T-helper 1 cell treated with Interleukin-12 subunit alpha and Interleukin-12 subunit beta and Interleukin-4 antibody, amounts not matched to agents 30 μg/mL and 1 μg/mL, for 36 hours (primary cell): Measurements from ENCODE around the gene SPATA32.

Experiments used
- H3K27ac Mint-ChIP-seq: one replicate; pipeline ENCODE4 v1.8.0; 2021; ENCODE audit warnings: mild to moderate bottlenecking, mixed read lengths
- H3K27me3 Mint-ChIP-seq: one replicate; pipeline ENCODE4 v1.8.0; 2021; ENCODE audit warnings: low read depth, mixed read lengths
- H3K36me3 Mint-ChIP-seq: one replicate; pipeline ENCODE4 v1.8.0; 2021; ENCODE audit warnings: low read depth, mixed read lengths
- H3K4me1 Mint-ChIP-seq: one replicate; pipeline ENCODE4 v1.8.0; 2021; ENCODE audit warnings: low read depth, mixed read lengths
- H3K4me3 Mint-ChIP-seq: one replicate; pipeline ENCODE4 v1.8.0; 2021; ENCODE audit warnings: mild to moderate bottlenecking, moderate library complexity, mixed read lengths
- H3K9me3 Mint-ChIP-seq: one replicate; pipeline ENCODE4 v1.8.0; 2021; ENCODE audit warnings: mixed read lengths

The SPATA32 gene

GRCh38 chr17:45269912-45270311 is 8.0 kb upstream of the SPATA32 start:
- Mint-ChIP-seq H3K4me3 (no peak overlapping the region), H3K4me1 (peaks cover 3% of the 10 kb centered on the region), H3K27ac (peak overlapping the region; percentile 2), H3K36me3 (peaks cover 43% of the 10 kb centered on the region), H3K9me3 (no peaks in the 10 kb centered on the region), H3K27me3 (no peaks in the 10 kb centered on the region)

GRCh38 chr17:45267436-45268055 is 5.7 kb upstream of the SPATA32 start:
- Mint-ChIP-seq H3K9me3 (no peaks in the 10 kb centered on the region), H3K36me3 (peaks cover 39% of the 10 kb centered on the region), H3K4me1 (peaks cover 7% of the 10 kb centered on the region), H3K27ac (no peak overlapping the region), H3K4me3 (no peak overlapping the region), H3K27me3 (no peaks in the 10 kb centered on the region)

GRCh38 chr17:45266372-45266926 is 4.6 kb upstream of the SPATA32 start:
- H3K27me3 Mint-ChIP-seq: no peaks in the 10 kb centered on the region
- H3K4me1 Mint-ChIP-seq: peaks cover 12% of the 10 kb centered on the region
- peaks cover 41% of the 10 kb centered on the region for H3K36me3 Mint-ChIP-seq
- no peak overlapping the region for H3K27ac Mint-ChIP-seq
- no peak overlapping the region for H3K4me3 Mint-ChIP-seq
- H3K9me3 Mint-ChIP-seq: no peaks in the 10 kb centered on the region

GRCh38 chr17:45265821-45266220 is 3.9 kb upstream of the SPATA32 start:
- Mint-ChIP-seq H3K36me3 (peaks cover 41% of the 10 kb centered on the region), H3K4me1 (peaks cover 15% of the 10 kb centered on the region), H3K27me3 (no peaks in the 10 kb centered on the region), H3K27ac (no peak overlapping the region), H3K9me3 (no peaks in the 10 kb centered on the region), H3K4me3 (no peak overlapping the region)

- Mint-ChIP-seq H3K36me3 (peaks cover 38% of the 10 kb centered on the region), H3K27ac (no peak overlapping the region), H3K4me1 (peaks cover 15% of the 10 kb centered on the region), H3K27me3 (no peaks in the 10 kb centered on the region), H3K4me3 (no peak overlapping the region), H3K9me3 (no peaks in the 10 kb centered on the region)
Measured at GRCh38 chr17:45264988-45265387, 3.1 kb upstream of the SPATA32 start.

GRCh38 chr17:45264430-45264829 is 2.5 kb upstream of the SPATA32 start:
- H3K36me3 Mint-ChIP-seq: peaks cover 34% of the 10 kb centered on the region
- no peak overlapping the region for H3K27ac Mint-ChIP-seq
- H3K4me1 Mint-ChIP-seq: peaks cover 12% of the 10 kb centered on the region

GRCh38 chr17:45263477-45263860 is 1.6 kb upstream of the SPATA32 start:
- Mint-ChIP-seq H3K36me3 (peaks cover 27% of the 10 kb centered on the region), H3K9me3 (no peaks in the 10 kb centered on the region), H3K27me3 (no peaks in the 10 kb centered on the region), H3K27ac (no peak overlapping the region), H3K4me3 (no peak overlapping the region), H3K4me1 (peaks cover 12% of the 10 kb centered on the region)

More at GRCh38 chr17:45264430-45264829, 2.5 kb upstream of the SPATA32 start:
- Mint-ChIP-seq H3K4me3 (no peak overlapping the region), H3K9me3 (no peaks in the 10 kb centered on the region), H3K27me3 (no peaks in the 10 kb centered on the region)

- no peaks in the 10 kb centered on the region for H3K27me3 Mint-ChIP-seq
- peaks cover 24% of the 10 kb centered on the region for H3K36me3 Mint-ChIP-seq
- peaks cover 12% of the 10 kb centered on the region for H3K4me1 Mint-ChIP-seq
- H3K9me3 Mint-ChIP-seq: no peaks in the 10 kb centered on the region
- H3K4me3 Mint-ChIP-seq: peak overlapping the region; percentile 72
- H3K27ac Mint-ChIP-seq: peak overlapping the region; percentile 60
Measured at GRCh38 chr17:45262516-45263476, 902 bp upstream of the SPATA32 start.

- peaks cover 16% of the 10 kb centered on the region for H3K4me1 Mint-ChIP-seq
- H3K4me3 Mint-ChIP-seq: no peak overlapping the region
Measured at GRCh38 chr17:45260204-45260783, 1.6 kb downstream of the SPATA32 start.

GRCh38 chr17:45258981-45259380 is 2.9 kb downstream of the SPATA32 start:
- Mint-ChIP-seq H3K4me3 (no peak overlapping the region), H3K36me3 (peaks cover 12% of the 10 kb centered on the region), H3K27me3 (no peaks in the 10 kb centered on the region), H3K9me3 (no peaks in the 10 kb centered on the region), H3K27ac (no peak overlapping the region), H3K4me1 (peaks cover 20% of the 10 kb centered on the region)

More at GRCh38 chr17:45260204-45260783, 1.6 kb downstream of the SPATA32 start:
- Mint-ChIP-seq H3K9me3 (no peaks in the 10 kb centered on the region), H3K27ac (no peak overlapping the region), H3K27me3 (no peaks in the 10 kb centered on the region), H3K36me3 (peaks cover 16% of the 10 kb centered on the region)

- Mint-ChIP-seq H3K4me3 (no peak overlapping the region), H3K27ac (no peak overlapping the region), H3K36me3 (peaks cover 7% of the 10 kb centered on the region), H3K9me3 (no peaks in the 10 kb centered on the region), H3K4me1 (peaks cover 18% of the 10 kb centered on the region), H3K27me3 (no peaks in the 10 kb centered on the region)
Measured at GRCh38 chr17:45257115-45257514, 4.8 kb downstream of the SPATA32 start.

GRCh38 chr17:45256114-45256966 is 5.6 kb downstream of the SPATA32 start:
- Mint-ChIP-seq H3K27ac (peak overlapping the region; percentile 14), H3K36me3 (peaks cover 7% of the 10 kb centered on the region), H3K4me1 (peaks cover 17% of the 10 kb centered on the region), H3K9me3 (no peaks in the 10 kb centered on the region), H3K27me3 (no peaks in the 10 kb centered on the region), H3K4me3 (no peak overlapping the region)

GRCh38 chr17:45255358-45255757 is 6.5 kb downstream of the SPATA32 start:
- no peak overlapping the region for H3K4me3 Mint-ChIP-seq
- peaks cover 17% of the 10 kb centered on the region for H3K4me1 Mint-ChIP-seq
- no peaks in the 10 kb centered on the region for H3K27me3 Mint-ChIP-seq
- no peak overlapping the region for H3K27ac Mint-ChIP-seq
- H3K9me3 Mint-ChIP-seq: no peaks in the 10 kb centered on the region
- peaks cover 6% of the 10 kb centered on the region for H3K36me3 Mint-ChIP-seq

GRCh38 chr17:45253879-45254278 is 8.0 kb downstream of the SPATA32 start:
- Mint-ChIP-seq H3K4me1 (peaks cover 26% of the 10 kb centered on the region), H3K27me3 (no peaks in the 10 kb centered on the region), H3K27ac (peak overlapping the region; percentile 49), H3K36me3 (peaks cover 9% of the 10 kb centered on the region), H3K9me3 (no peaks in the 10 kb centered on the region), H3K4me3 (no peak overlapping the region)
